Amniotic stem cell (primary cell): ENCODE results near the gene THEM4.

Source experiments
- DNase-seq: peaks from one replicate; lab custom pipeline; 2025; lab: John Stamatoyannopoulos, UW

The THEM4 gene

GRCh38 chr1:151909167-151910149 lies at the start of gene THEM4:
Gene THEM4 (minus strand): TSS chr1:151909511. CDS start chr1:151909458, 53 bp downstream.
- DNase-seq: peak; percentile 94

DNA sequence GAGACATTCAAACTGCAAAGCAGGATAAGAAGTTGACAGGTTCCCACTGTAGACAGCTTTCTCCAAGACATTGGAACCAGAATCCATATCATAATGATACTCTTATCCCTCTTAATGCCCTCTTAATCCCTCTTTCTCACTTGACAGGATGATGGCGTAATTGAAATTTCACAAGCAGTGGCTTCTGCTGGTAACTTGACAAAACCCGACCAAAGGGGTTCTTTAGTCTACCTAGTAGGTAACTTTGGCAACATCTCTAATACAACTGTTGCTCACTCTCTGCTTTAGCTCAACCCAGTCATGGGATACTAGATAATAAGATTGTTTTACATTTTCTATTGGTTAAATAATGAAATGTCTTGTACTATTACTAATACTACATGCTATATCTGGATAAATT lies 49.6 kb upstream of the THEM4 start:
- no peak for DNase-seq

DNA sequence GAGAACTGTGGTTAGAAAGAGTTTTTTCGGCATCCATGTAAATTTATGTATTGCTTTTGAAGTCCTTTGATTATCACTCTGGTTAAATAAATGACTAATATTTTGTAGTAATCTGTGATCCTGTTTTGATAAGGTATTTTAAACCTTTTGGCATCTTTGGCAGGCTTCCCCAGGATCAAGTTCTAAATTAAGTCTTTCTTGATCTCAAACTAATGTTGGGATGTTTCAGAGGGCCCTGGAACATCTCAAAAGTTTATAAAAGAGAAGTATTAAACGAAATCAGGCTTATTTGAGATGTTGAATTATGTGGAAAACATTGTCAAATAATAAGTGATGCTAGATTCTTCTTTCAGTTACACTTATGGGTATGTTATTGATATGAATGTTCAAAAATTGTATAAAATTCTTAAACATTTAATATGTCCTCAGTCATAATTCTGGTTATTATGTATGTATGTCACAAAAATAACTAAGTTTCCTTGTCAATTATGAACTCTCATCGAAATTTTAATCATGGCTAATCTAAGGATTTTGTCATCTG lies 47.7 kb upstream of the THEM4 start:
- DNase-seq: no peak

DNA sequence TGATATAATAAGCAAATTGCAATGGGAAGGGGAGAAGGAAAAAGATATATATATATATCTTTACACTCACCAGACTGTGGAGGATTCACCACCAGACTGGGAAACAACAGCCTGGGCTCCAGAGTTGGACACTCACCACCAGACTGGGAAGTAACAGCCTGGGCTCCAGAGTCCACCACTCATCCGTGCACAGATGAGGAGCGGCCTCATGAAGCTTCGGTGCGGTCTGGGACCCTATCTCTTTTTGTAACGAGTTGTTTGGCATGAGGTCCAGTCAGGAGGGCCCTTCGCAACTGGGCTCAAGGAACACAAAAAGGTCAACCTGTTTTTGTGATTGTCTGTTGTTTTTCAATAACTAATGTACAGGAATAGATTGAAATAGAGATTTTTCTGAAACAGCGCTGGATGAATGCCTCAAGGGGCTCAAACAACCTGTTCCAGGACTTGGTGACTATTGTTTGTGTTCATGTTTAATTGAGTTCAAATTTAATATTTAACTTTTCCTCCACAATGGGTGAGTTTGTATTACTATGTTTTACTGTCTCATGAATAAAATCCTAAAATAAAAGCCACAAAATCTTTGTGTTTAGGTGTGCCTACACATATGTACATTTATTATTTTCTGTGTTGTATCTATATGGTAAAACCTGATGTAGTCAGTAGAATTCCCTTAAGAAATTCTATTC lies 44.2 kb upstream of the THEM4 start:
- DNase-seq: no peak

- no peak for DNase-seq
Measured at GRCh38 chr1:151952811-151953210, 43.5 kb upstream of the THEM4 start.

DNA sequence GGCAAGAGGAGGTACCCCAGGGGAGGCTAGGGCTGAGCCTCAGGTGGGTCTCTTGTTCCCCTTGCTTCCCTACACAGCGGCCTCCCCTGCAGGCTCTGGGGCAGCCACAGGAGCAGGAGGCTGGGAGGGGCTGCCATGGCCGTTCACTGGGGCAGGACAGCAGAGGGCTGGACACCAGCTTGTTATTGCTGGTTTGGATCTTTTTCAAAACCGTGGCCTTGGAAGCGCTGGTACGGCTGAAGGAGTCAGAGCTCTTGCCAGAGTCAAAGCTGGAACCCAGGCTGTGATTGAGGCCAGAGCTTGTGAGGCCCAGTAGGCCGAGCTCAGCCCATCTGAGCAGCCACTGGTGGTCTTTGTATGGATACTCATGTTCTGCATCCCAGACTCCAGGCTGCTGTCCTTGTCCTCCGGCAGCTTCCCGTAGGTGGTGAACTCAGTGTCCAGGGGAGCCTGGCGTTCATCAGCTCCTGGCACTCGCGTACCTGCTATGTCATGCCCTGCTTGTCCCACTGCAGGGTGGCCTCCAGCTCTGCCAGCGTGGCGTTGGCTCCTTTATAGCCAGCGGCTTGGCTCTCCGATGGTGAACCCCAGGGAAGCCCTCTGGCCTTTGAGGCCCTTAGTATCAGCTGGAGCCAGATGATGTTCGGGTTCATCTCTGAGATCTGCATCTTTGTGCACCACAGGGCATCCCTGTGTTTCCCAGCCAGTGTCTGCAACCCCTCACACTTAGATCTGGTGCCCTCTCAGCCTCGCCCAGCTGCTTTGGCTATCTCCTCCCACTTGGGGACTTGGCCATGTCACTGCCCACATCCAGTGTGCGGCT lies 40.3 kb upstream of the THEM4 start:
- DNase-seq: no peak

DNA sequence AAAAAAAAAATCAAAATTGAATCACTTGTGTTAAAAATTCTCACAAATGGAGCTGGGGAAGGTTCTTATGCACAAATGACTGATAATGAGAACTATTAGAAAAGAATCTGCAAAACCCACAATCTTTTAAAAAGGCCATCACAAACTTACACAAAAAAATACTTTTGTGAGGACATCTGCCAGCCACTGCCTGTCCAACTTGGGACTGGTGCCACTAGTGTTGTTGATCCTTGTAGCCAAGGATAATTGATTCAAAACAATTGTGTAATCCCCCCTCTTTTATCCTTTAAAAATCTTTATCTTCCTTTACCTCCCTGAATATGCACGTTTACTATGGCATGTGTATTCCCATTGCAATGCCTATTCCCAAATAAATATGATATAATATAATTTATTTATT lies 39.2 kb upstream of the THEM4 start:
- no peak for DNase-seq

- DNase-seq: no peak
Measured at GRCh38 chr1:151947140-151947539, 37.8 kb upstream of the THEM4 start.

GRCh38 chr1:151945725-151946722 lies 36.7 kb upstream of the THEM4 start:
- DNase-seq: peak; percentile 93

DNA sequence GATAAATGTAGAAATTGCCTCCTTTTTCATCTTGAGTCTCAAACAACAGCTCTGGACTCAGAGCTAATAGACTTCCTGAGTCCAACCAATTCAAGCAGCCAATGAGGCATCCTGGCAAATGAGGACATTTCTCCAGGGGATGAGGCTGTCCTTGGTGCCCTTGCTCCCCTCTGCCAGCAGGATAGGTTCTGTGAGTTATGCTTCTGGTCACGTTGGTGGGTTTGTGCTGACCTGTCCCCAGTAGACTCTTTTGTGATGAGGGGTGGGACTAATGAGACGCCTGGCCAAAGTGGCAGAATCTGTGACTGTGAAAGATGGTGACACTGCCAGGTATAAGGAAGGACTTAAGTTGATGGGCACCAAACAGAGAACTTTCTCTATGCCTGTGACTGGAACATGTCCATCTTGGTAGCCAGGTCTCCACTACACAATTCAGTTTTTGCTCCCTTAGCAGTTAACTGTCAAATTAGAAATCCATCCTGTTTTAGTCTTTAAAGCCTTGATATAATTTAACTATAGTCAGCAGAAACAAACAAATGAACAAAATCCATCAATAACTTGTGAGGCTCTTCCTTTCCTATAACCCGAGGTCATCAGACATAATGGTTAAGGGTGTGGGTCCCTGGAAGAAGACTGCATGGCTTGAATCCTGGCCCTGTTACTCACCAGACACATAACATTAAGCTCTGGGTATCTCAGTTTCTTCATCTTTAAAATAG lies 35.7 kb upstream of the THEM4 start:
- no peak for DNase-seq

DNA sequence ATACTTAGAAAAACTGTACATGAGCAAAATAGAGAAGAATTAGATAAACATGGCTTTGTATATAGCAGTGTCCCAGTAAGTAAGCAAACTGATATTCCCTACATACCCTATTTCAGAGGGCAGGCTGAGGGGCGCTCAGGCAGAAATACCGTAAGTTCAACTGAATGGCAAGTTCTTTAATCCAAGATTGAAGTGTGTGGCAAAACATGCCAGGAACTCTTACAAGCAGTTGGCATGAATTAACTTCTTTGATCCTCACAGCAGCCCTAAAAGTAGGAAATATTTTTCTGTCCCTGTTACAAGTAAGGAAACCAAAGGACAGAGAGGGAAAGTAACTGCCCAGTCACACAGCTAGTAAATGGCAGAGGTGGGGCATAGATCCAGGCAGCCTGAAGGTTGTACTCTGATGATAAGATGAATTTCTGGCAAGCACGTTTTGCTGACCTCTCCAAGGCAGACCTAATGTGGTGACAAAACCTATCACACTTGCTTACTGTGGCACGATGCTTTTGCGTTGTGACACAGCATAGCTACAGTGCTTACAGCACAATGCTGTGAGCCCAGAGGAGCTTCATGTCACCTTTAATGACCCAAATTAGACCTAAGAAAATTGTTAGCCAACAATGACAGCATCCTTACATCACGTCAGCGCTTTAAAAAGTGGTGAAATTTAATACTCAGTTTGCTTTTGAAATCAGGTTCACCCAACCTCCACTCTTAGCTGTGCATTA lies 35.0 kb upstream of the THEM4 start:
- DNase-seq: no peak

DNA sequence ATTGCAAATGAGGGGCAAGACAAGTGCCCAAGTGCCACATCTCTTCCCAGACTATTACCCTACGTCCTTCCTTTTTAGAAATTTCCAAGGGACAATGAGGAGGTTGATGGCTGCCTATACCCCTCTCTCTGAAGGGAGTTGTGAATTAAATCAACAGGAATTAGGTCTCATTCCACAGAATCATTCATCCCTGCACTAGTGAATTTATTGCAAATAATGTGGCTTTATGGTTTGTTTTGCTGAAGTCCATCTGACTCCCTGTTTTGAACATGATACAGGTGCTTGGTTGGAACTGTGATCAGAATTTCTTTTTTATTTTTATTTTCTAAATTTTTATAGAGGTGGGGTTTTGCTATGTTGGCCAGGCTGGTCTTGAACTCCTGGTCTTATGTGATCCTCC lies 34.3 kb upstream of the THEM4 start:
- DNase-seq: no peak

GRCh38 chr1:151942882-151943281 lies 33.6 kb upstream of the THEM4 start:
- DNase-seq: no peak

- no peak for DNase-seq
Measured at GRCh38 chr1:151940541-151940940, 31.2 kb upstream of the THEM4 start.

GRCh38 chr1:151939779-151940178 lies 30.5 kb upstream of the THEM4 start:
- DNase-seq: no peak

DNA sequence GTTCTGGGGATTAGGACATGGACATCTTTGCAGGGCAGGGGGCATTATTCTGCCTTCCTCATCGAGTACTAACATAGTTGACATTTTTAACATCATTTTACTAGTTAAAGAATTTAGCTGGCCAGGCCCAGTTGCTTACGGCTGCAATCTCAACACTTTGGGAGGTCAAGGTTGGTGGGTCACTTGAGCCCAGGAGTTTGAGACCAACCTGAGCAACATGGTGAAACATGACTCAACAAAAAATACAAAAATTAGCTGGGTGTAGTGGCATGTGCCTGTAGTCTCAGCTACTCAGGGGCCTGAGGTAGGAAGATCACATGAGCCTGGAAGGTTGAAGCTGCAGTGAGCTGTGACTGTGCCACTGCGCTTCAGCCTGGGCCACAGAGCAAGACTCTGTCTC lies 29.8 kb upstream of the THEM4 start:
- DNase-seq: no peak

- no peak for DNase-seq
Measured at GRCh38 chr1:151936653-151937052, 27.3 kb upstream of the THEM4 start.

DNA sequence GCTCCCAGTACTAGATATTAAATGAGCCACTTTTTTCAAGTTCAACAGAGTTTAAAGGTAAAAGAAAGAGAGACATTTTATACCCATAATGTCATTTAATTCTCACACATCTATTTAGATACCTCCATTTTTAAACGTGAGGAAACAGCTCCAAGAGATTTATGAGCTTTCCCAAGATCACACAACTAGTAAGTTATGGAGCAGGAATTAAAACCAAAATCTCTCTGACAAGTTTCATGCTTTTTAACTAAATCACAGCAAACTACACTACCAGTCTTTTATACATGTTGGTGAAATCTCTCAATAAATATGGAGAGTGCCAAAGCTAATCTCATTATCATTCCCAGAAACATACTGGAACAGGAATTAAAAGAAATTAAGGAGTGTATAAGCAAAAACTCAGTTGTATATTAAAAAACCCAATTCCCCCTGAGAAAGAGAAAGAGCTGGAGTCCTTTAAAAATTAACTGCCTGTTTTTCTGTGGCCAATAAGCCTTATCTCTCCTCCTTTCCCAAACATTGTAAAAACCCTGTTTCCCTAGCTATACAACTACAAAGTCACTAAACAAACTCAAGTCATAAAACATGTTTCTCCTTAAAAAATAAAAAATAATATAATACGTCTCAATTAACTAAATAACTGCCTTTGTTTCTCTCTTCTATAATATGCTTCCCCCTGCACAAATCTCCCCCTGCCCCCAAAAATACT lies 26.7 kb upstream of the THEM4 start:
- DNase-seq: no peak

- DNase-seq: no peak
Measured at GRCh38 chr1:151935154-151935553, 25.8 kb upstream of the THEM4 start.
